HG03025 (cell line): Measurements from ENCODE around the gene RAP1GAP2.
"Not testable (repeated sequence)": the region's sequence is repeated elsewhere in the genome, so short reads cannot be mapped to it uniquely, and the experiment has no call there.

Experiments used
- ATAC-seq: cut with Tn5 transposase; IDR thresholded peaks from one replicate; pipeline ENCODE4 v1.9.1; 2021; ENCODE audit warnings: mild to moderate bottlenecking, moderate library complexity; ENCODE audit not compliant: unreplicated experiment, low FRiP score

The RAP1GAP2 gene

GRCh38 chr17:2989855-2990254, 193.6 kb downstream of the RAP1GAP2 start:
- no peak for ATAC-seq

- no peak for ATAC-seq
These were observed 194.2 kb downstream of the RAP1GAP2 start for GRCh38 chr17:2990396-2990795.

GRCh38 chr17:2991396-2992180, 195.3 kb downstream of the RAP1GAP2 start:
- ATAC-seq, result not testable (repeated sequence)

GRCh38 chr17:2994441-2994840, 198.2 kb downstream of the RAP1GAP2 start:
- no peak for ATAC-seq

GRCh38 chr17:2995377-2995776, 199.1 kb downstream of the RAP1GAP2 start:
- no peak for ATAC-seq

- no peak for ATAC-seq
These were observed 199.9 kb downstream of the RAP1GAP2 start for GRCh38 chr17:2995886-2996809.

GRCh38 chr17:2996810-2997670, 200.8 kb downstream of the RAP1GAP2 start:
- ATAC-seq, result no peak

- not testable (repeated sequence) for ATAC-seq
These were observed 202.2 kb downstream of the RAP1GAP2 start for GRCh38 chr17:2998469-2998901.

- peak; percentile 72 for ATAC-seq
These were observed 206.5 kb downstream of the RAP1GAP2 start for GRCh38 chr17:3002538-3003295.

- ATAC-seq, result no peak
These were observed 207.3 kb downstream of the RAP1GAP2 start for GRCh38 chr17:3003296-3004149.

- ATAC-seq, result no peak
These were observed 208.0 kb downstream of the RAP1GAP2 start for GRCh38 chr17:3004150-3004801.

- ATAC-seq, result no peak
These were observed 208.7 kb downstream of the RAP1GAP2 start for GRCh38 chr17:3004925-3005324.

GRCh38 chr17:3005696-3006095, 209.5 kb downstream of the RAP1GAP2 start:
- no peak for ATAC-seq

GRCh38 chr17:3006801-3007200, 210.6 kb downstream of the RAP1GAP2 start:
- ATAC-seq, result no peak

GRCh38 chr17:3007651-3008121, 211.4 kb downstream of the RAP1GAP2 start:
- ATAC-seq, result no peak

GRCh38 chr17:3008336-3009288, 212.4 kb downstream of the RAP1GAP2 start:
- ATAC-seq, result no peak

- no peak for ATAC-seq
These were observed 213.2 kb downstream of the RAP1GAP2 start for GRCh38 chr17:3009411-3009920.
